Effector memory CD4-positive, alpha-beta T cell (primary cell): ENCODE results near the gene KANSL2.
"Not testable (repeated sequence)": the region's sequence is repeated elsewhere in the genome, so short reads cannot be mapped to it uniquely, and the experiment has no call there.

Experiments used
- DNase-seq, 3 donors: peaks; one replicate each; pipeline ENCODE4 v3.0.0-alpha.2; 2020
- H3K27ac ChIP-seq: 2 replicates; pipeline ENCODE4 v1.7.0; 2013; ENCODE audit warnings: mild to moderate bottlenecking, low read length, moderate library complexity; ENCODE audit not compliant: insufficient read depth, poor library complexity, severe bottlenecking
- H3K27me3 ChIP-seq: replicated peaks from 2 replicates; pipeline ENCODE4 v1.7.0; 2013; ENCODE audit warnings: mild to moderate bottlenecking, low read length; ENCODE audit not compliant: insufficient read depth, control insufficient read depth, poor library complexity, severe bottlenecking
- H3K36me3 ChIP-seq: 2 replicates; pipeline ENCODE4 v1.7.0; 2013; ENCODE audit warnings: mild to moderate bottlenecking, low read length, moderate library complexity; ENCODE audit not compliant: control insufficient read depth, insufficient read depth
- H3K4me1 ChIP-seq: 2 replicates; pipeline ENCODE4 v1.7.0; 2013; ENCODE audit warnings: low read length, mild to moderate bottlenecking; ENCODE audit not compliant: control insufficient read depth, insufficient read depth, poor library complexity, severe bottlenecking
- H3K4me3 ChIP-seq: 2 replicates; pipeline ENCODE4 v1.7.0; 2013; ENCODE audit warnings: low read length, low read depth, mild to moderate bottlenecking; ENCODE audit not compliant: insufficient read depth, poor library complexity, severe bottlenecking
- H3K9me3 ChIP-seq: 2 replicates; pipeline ENCODE4 v1.7.0; 2013; ENCODE audit warnings: mild to moderate bottlenecking, low read length, moderate library complexity; ENCODE audit not compliant: control insufficient read depth

The KANSL2 gene

DNA sequence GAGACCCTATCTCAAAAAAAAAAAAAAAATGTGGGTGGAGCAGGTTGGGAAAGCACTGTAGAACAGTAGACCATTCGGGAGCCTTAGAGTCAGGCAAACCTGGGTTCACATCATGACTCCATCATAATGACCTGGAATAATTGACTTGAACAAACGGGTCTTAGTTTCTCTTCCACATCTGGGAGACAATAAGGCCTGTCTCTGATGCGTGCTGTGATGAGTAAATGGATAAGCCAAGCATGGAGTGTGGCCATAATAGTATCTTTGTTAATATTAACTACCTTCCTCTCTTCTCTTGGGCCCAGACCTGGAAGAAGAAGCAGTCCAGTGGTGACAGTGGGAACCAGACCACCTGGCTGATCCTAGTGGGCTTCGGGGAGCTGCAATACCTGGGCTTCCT is 54.5 kb downstream of the KANSL2 start:
- H3K27me3 ChIP-seq, result no peaks in the 10 kb centered on the region
- no peak for DNase-seq
- H3K4me3 ChIP-seq, result no peak overlapping the region

DNA sequence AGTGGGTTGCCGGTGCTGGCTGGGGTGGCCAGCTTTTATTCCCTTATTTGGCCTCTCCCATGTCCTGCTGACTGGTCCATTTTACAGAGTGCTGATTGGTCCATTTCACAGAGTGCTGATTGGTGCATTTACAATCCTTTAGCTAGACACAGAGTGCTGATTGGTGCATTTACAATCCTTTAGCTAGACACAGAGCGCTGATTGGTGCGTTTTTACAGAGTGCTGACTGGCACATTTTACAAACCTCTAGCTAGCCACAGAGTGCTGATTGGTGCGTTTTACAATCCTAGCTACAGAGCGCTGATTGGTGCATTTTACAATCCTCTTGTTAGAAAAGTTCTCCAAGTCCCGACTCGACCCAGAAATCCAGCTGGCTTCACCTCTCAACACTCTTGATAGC is 59.0 kb downstream of the KANSL2 start:
- H3K27me3 ChIP-seq, H3K9me3 ChIP-seq, DNase-seq, H3K27ac ChIP-seq, H3K4me3 ChIP-seq, H3K4me1 ChIP-seq, H3K36me3 ChIP-seq: not testable (repeated sequence)

More for the DNA sequence above, 54.5 kb downstream of the KANSL2 start:
- Histone ChIP-seq H3K36me3 (no peaks in the 10 kb centered on the region), H3K9me3 (no peaks in the 10 kb centered on the region), H3K4me1 (no peaks in the 10 kb centered on the region), H3K27ac (no peak overlapping the region)

- DNase-seq, result peak; percentile 32 to 56 (median 38)
- Histone ChIP-seq H3K4me1 (no peaks in the 10 kb centered on the region), H3K9me3 (no peaks in the 10 kb centered on the region), H3K27ac (no peak overlapping the region), H3K27me3 (no peaks in the 10 kb centered on the region), H3K4me3 (no peak overlapping the region), H3K36me3 (no peaks in the 10 kb centered on the region)
Observed at GRCh38 chr12:48618541-48618940, 63.5 kb downstream of the KANSL2 start.

- no peak overlapping the region for H3K4me3 ChIP-seq
- H3K4me1 ChIP-seq, result no peaks in the 10 kb centered on the region
- no peaks in the 10 kb centered on the region for H3K27me3 ChIP-seq
- no peaks in the 10 kb centered on the region for H3K36me3 ChIP-seq
- no peak overlapping the region for H3K27ac ChIP-seq
- no peak for DNase-seq
- no peaks in the 10 kb centered on the region for H3K9me3 ChIP-seq
Observed at GRCh38 chr12:48615681-48616080, 66.4 kb downstream of the KANSL2 start.

GRCh38 chr12:48613321-48613720 is 68.7 kb downstream of the KANSL2 start:
- Histone ChIP-seq H3K36me3 (no peaks in the 10 kb centered on the region), H3K4me3 (no peak overlapping the region), H3K9me3 (peaks cover 8% of the 10 kb centered on the region), H3K27ac (no peak overlapping the region), H3K4me1 (no peaks in the 10 kb centered on the region), H3K27me3 (no peaks in the 10 kb centered on the region)
- no peak for DNase-seq
